Prostate gland (tissue), 2 donors: ENCODE results near the gene IGDCC3.

Experiments used
- CTCF ChIP-seq, 4 experiments: fragments of 200-600 bp in 2 of 4; fragments of 450-650 bp in 2 of 4; sonication (generic) in 2 of 4; IDR thresholded peaks; 1 replicate in 3 of 4; 2 replicates in 1 of 4; pipeline ENCODE4 v1.5.1; 2016 to 2019; ENCODE audit warnings: antibody characterized with exemption in 4 of 4, mild to moderate bottlenecking in 2 of 4, moderate library complexity in 2 of 4
- POLR2AphosphoS5 ChIP-seq: sonication (generic); formaldehyde crosslinking; IDR thresholded peaks from one replicate; pipeline ENCODE4 v1.6.1; 2017; ENCODE audit warnings: antibody characterized with exemption

- TF ChIP-seq CTCF (IDR thresholded peaks at IDR 0.05) (no peak), POLR2AphosphoS5 (no peak)
Observed at GRCh38 chr15:65377976-65378366, at the start of gene IGDCC3.
